ENCODE results near the gene HMOX1. TPM values are rescaled to one million over a fixed set of nuclear protein-coding genes. Genes with fewer than 3 reads are reported as not detected.
A peak's percentile ranks its signal among the peaks of the same experiment; 100 is the strongest.

The HMOX1 gene
- total and polyA plus RNA-seq, 2 of the 8 experiments (the other 6 are each of a cell fraction or from before 2014, with no cell fraction given) = 25.0 to 41.6 TPM

DNA sequence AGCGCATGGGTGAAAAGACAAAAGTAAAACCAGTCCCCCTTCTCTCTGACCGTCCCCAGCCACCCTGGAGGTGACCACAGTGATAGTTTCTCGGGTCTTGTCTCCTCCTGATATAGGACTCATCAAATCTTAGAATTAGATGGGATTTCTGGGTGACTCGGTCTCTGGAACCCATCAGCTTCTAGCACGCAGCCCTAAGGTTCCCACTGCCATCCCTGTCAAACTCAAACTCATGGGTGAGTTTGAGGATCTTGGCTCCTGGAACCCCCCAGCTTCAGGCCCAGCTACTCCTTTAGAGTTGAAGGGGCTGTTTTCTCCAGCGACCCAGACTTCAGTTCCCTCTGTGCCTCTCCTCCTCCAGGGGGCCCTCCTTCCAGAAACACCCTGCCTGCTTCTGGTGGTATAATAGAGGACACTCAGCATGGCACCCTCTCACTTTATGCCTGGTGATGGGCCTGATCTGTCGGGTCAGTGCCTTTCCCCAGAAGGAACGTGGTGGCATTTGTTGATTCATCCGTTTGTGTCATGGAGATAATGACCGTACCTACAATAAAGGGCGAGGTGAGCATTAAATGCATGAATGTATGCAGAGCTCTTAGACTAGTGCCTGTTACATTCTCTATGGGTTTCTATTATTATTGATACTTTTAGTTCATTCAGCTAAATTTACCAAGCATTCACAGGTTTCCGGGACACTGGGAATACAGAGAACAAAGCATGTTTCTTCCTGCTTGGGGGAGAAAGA, 50.8 kb downstream of the HMOX1 start:
- DNase-seq (ENCODE audit: low read depth in 1 of 2, low spot score in 2 of 2) (no peak), FAIRE-seq (no peak)
- Histone ChIP-seq H2BK120ac (replicated peaks; ENCODE audit: low read depth, low read length) (no peak overlapping the region), H3K9me3 (ENCODE audit: insufficient read depth in 2 of 2, low read depth in 1 of 2, low read length in 1 of 2) (peaks cover 4 to 12% of the 10 kb centered on the region in 2 experiments; a peak in 3 of 4 replicates), H4K20me1 (replicated peaks in 1 of 2; ENCODE audit: control insufficient read depth in 1 of 2, insufficient read depth in 2 of 2, low read length in 2 of 2) (peaks cover 2 to 12% of the 10 kb centered on the region in 2 experiments), H2AFZ (ENCODE audit: low read length) (no peak overlapping the region), H3K4me3 (ENCODE audit: extremely low read depth in 1 of 4, insufficient read depth in 2 of 4, low read depth in 3 of 4, low read length in 4 of 4) (no peak overlapping the region), H4K5ac (ENCODE audit: insufficient read length, low read depth, low read length) (no peak overlapping the region), H2AK5ac (ENCODE audit: low read depth, low read length) (no peak overlapping the region), H3K79me1 (ENCODE audit: low read depth, low read length) (no peaks in the 10 kb centered on the region; the same call in none of the 2 replicates), H3K23me2 (ENCODE audit: low read depth, low read length) (no peaks in the 10 kb centered on the region), H3K14ac (ENCODE audit: insufficient read length) (no peak overlapping the region), H4K91ac (replicated peaks; ENCODE audit: insufficient read length, low read length) (no peak overlapping the region), H3K79me2 (ENCODE audit: control insufficient read depth in 1 of 2, insufficient read depth in 2 of 2, low read length in 2 of 2) (no peaks in the 10 kb centered on the region), H3K9ac (replicated peaks in 1 of 4; ENCODE audit: extremely low read depth in 1 of 4, low read depth in 3 of 4, low read length in 3 of 4) (no peak overlapping the region), H2BK15ac (ENCODE audit: low read length) (no peak overlapping the region), H3K27me3 (replicated peaks in 1 of 4; ENCODE audit: control insufficient read depth in 3 of 4, extremely low read depth in 1 of 4, insufficient read depth in 3 of 4, low read length in 3 of 4) (no peaks in the 10 kb centered on the region), H3K4me2 (ENCODE audit: insufficient read depth in 1 of 2, low read depth in 2 of 2, low read length in 2 of 2) (no peak overlapping the region), H3K36me3 (ENCODE audit: control insufficient read depth in 2 of 4, insufficient read depth in 4 of 4, low read length in 3 of 4) (peaks cover 13 to 44% (median 31%) of the 10 kb centered on the region in 4 experiments), H3K56ac (replicated peaks; ENCODE audit: insufficient read length, low read depth, low read length) (no peak overlapping the region), H4K8ac (ENCODE audit: extremely low read depth, insufficient read depth, low read length) (no peak overlapping the region), H2BK20ac (ENCODE audit: low read length) (no peak overlapping the region), H3K4me1 (replicated peaks in 1 of 4; ENCODE audit: control insufficient read depth in 3 of 4, insufficient read depth in 4 of 4, low read length in 3 of 4) (peaks cover 0 to 4% (median 3%) of the 10 kb centered on the region in 4 experiments; a peak in 5 of 7 replicates), H3K23ac (ENCODE audit: insufficient read length) (no peak overlapping the region), H3K18ac (ENCODE audit: extremely low read depth, low read length) (no peak overlapping the region), H3K4ac (replicated peaks; ENCODE audit: insufficient read length, low read depth, low read length) (no peak overlapping the region), H2BK12ac (ENCODE audit: low read depth, low read length) (no peak overlapping the region), H3K27ac (ENCODE audit: low read depth, low read length) (no peak overlapping the region), H2BK5ac (ENCODE audit: low read depth, low read length) (no peak overlapping the region)
- TF ChIP-seq, protein P1, sequence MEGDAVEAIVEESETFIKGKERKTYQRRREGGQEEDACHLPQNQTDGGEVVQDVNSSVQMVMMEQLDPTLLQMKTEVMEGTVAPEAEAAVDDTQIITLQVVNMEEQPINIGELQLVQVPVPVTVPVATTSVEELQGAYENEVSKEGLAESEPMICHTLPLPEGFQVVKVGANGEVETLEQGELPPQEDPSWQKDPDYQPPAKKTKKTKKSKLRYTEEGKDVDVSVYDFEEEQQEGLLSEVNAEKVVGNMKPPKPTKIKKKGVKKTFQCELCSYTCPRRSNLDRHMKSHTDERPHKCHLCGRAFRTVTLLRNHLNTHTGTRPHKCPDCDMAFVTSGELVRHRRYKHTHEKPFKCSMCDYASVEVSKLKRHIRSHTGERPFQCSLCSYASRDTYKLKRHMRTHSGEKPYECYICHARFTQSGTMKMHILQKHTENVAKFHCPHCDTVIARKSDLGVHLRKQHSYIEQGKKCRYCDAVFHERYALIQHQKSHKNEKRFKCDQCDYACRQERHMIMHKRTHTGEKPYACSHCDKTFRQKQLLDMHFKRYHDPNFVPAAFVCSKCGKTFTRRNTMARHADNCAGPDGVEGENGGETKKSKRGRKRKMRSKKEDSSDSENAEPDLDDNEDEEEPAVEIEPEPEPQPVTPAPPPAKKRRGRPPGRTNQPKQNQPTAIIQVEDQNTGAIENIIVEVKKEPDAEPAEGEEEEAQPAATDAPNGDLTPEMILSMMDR (IDR thresholded peaks at IDR 0.05; ENCODE audit: control extremely low read depth in 1 of 3, insufficient read depth in 1 of 3, low read depth in 1 of 3, low read length in 3 of 3) = peak in 1 of 3 experiments; percentile 1; a peak in 1 of 4 replicates
- TF ChIP-seq FOSL1 (IDR thresholded peaks at IDR 0.05; ENCODE audit: insufficient read depth, low read depth, low read length) = no peak
- CTCF ChIA-PET (ENCODE audit: partially characterized antibody) = interaction anchor here (0.7 to 8.7 kb wide), 28 partner anchors 8 to 191 kb away, joined by 3 to 124 read pairs (median 5); partner anchors contain the start of gene MB
- POLR2A ChIA-PET (ENCODE audit: partially characterized antibody) = interaction anchor here (0.9 to 46.1 kb wide), 9 partner anchors 13 to 160 kb away, joined by 3 to 1995 read pairs (median 3); partner anchors contain the start of genes HMOX1, MCM5 and RASD2
- 90% methylated on average over 12 of the region's 12 CpGs; no CpG with 5 or more reads in 1 of the 2 experiments for WGBS, 2 experiments (ENCODE audit: extremely low coverage in 1 of 2, insufficient coverage in 1 of 2, insufficient read length in 1 of 2, insufficient replicate concordance in 2 of 2, low coverage in 1 of 2, low lambda C conversion rate in 2 of 2, missing lambda C conversion rate in 1 of 2)
